Esophagus squamous epithelium (tissue), 4 donors: Measurements from ENCODE around the gene ELN.

Source experiments
- POLR2A ChIP-seq, 4 donors: fragments of 450-650 bp; IDR thresholded peaks; one replicate each; pipeline ENCODE4 v1.6.1; 2017; ENCODE audit warnings: antibody characterized with exemption in 4 of 4, mild to moderate bottlenecking in 4 of 4, moderate library complexity in 3 of 4
- TF ChIP-seq, protein P1 (sequence below), 6 experiments: fragments of 450-650 bp in 4 of 6; fragments of 200-600 bp in 2 of 6; sonication (generic) in 2 of 6; IDR thresholded peaks; one replicate each; pipeline ENCODE4 v1.5.1; 2016 to 2019; ENCODE audit warnings: antibody characterized with exemption in 6 of 6, mild to moderate bottlenecking in 4 of 6, moderate library complexity in 4 of 6

GRCh38 chr7:74012842-74013249 lies 15.1 kb upstream of the ELN start:
- TF ChIP-seq, protein P1, sequence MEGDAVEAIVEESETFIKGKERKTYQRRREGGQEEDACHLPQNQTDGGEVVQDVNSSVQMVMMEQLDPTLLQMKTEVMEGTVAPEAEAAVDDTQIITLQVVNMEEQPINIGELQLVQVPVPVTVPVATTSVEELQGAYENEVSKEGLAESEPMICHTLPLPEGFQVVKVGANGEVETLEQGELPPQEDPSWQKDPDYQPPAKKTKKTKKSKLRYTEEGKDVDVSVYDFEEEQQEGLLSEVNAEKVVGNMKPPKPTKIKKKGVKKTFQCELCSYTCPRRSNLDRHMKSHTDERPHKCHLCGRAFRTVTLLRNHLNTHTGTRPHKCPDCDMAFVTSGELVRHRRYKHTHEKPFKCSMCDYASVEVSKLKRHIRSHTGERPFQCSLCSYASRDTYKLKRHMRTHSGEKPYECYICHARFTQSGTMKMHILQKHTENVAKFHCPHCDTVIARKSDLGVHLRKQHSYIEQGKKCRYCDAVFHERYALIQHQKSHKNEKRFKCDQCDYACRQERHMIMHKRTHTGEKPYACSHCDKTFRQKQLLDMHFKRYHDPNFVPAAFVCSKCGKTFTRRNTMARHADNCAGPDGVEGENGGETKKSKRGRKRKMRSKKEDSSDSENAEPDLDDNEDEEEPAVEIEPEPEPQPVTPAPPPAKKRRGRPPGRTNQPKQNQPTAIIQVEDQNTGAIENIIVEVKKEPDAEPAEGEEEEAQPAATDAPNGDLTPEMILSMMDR (IDR thresholded peaks at IDR 0.05): no peak
- TF ChIP-seq POLR2A (IDR thresholded peaks at IDR 0.05): no peak
